HepG2 (cell line): ENCODE data around the gene POC1B. TPM values are rescaled to one million over a fixed set of nuclear protein-coding genes. Genes with fewer than 3 reads are reported as not detected.
A peak's percentile ranks its signal among the peaks of the same experiment; 100 is the strongest.

ENCODE experiments used
- AHDC1 ChIP-seq: sonication (generic); formaldehyde crosslinking; IDR thresholded peaks from 2 replicates; pipeline ENCODE4 v1.5.1; 2020; ENCODE audit warnings: mild to moderate bottlenecking, missing genetic modification reagents, borderline replicate concordance
- HIVEP1 ChIP-seq: sonication (generic); formaldehyde crosslinking; IDR thresholded peaks from 2 replicates; pipeline ENCODE4 v1.4.0; 2020; ENCODE audit warnings: mild to moderate bottlenecking, missing genetic modification reagents
- MAFK ChIP-seq, 2 experiments: IDR thresholded peaks in 1 of 2; conservative IDR thresholded peaks in 1 of 2; 2 replicates each; pipeline ENCODE4 v1.6.1; 2011; ENCODE audit warnings: improper control_type of control experiment in 2 of 2, low read length in 2 of 2
- NR2F6 ChIP-seq, 2 experiments: IDR thresholded peaks; 2 replicates each; pipeline ENCODE4 v1.6.1; 2016; ENCODE audit warnings: antibody characterized with exemption in 1 of 2, mild to moderate bottlenecking in 1 of 2
- NR3C1 ChIP-seq: sonication (generic); formaldehyde crosslinking; IDR thresholded peaks from 2 replicates; pipeline ENCODE4 v1.4.0; 2020; ENCODE audit warnings: missing genetic modification reagents
- RAD21 ChIP-seq: fragments of 450-650 bp; formaldehyde crosslinking; IDR thresholded peaks from 2 replicates; pipeline ENCODE4 v1.5.0; 2020; ENCODE audit warnings: mild to moderate bottlenecking
- RARA ChIP-seq: IDR thresholded peaks from 2 replicates; pipeline ENCODE4 v1.6.1; 2016; ENCODE audit warnings: missing genetic modification reagents, missing compliant biosample characterization
- REPIN1 ChIP-seq: sonication (generic); formaldehyde crosslinking; IDR thresholded peaks from 2 replicates; pipeline ENCODE4 v1.8.0; 2022; ENCODE audit warnings: missing genetic modification reagents, low read depth, mild to moderate bottlenecking, borderline replicate concordance
- RFX1 ChIP-seq: fragments of 450-650 bp; IDR thresholded peaks from 2 replicates; pipeline ENCODE4 v1.6.1; 2017
- SRY ChIP-seq: sonication (generic); formaldehyde crosslinking; IDR thresholded peaks from 2 replicates; pipeline ENCODE4 v1.8.0; 2022; ENCODE audit warnings: mild to moderate bottlenecking, missing genetic modification reagents
- TBL1XR1 ChIP-seq: fragments of 150-350 bp; IDR thresholded peaks from 2 replicates; pipeline ENCODE4 v1.6.1; 2014; ENCODE audit warnings: borderline replicate concordance, low read length; ENCODE audit not compliant: partially characterized antibody
- ZNF720 ChIP-seq: sonication (generic); formaldehyde crosslinking; IDR thresholded peaks from 2 replicates; pipeline ENCODE4 v1.4.0; 2020; ENCODE audit warnings: missing genetic modification reagents
- ZSCAN5A ChIP-seq: sonication (generic); formaldehyde crosslinking; IDR thresholded peaks from 2 replicates; pipeline ENCODE4 v1.8.0; 2022; ENCODE audit warnings: mild to moderate bottlenecking, missing genetic modification reagents, borderline replicate concordance
- polyA plus RNA-seq, 8 experiments: library from polyadenylated mRNA; depleted of rRNA in 3 of 8; stranded (reverse) in 7 of 8; unstranded in 1 of 8; fragments of >200 nt; fragmentation: Illumina TruSeq in 4 of 8; extraction: Trizol in 4 of 8; gene quantifications; 2 replicates each; pipeline versions ENCODE4 v1.2.1 to v1.2.3, GENCODE V29; 2011 to 2016; ENCODE audit warnings: low read depth in 4 of 8, missing spikeins in 1 of 8, mixed read lengths in 1 of 8; ENCODE audit not compliant: insufficient read depth in 1 of 8
- total RNA-seq, 5 experiments: library from RNA; depleted of rRNA; stranded (reverse); fragments of >200 nt; fragmentation: Illumina TruSeq; extraction: Trizol; gene quantifications; 2 replicates each; pipeline ENCODE4 v1.2.3, GENCODE V29; 2016; ENCODE audit warnings: low read depth in 1 of 5
- TF ChIP-seq, protein P1 (sequence below): IDR thresholded peaks from 2 replicates; pipeline ENCODE4 v1.6.1; 2018; ENCODE audit warnings: missing genetic modification reagents, mild to moderate bottlenecking, missing compliant biosample characterization
- TF ChIP-seq, protein P2 (sequence below): sonication (generic); formaldehyde crosslinking; IDR thresholded peaks from 2 replicates; pipeline ENCODE4 v1.4.0; 2020; ENCODE audit warnings: missing genetic modification reagents

POC1B gene
- total and polyA plus RNA-seq, 2 of the 13 experiments (the other 11 are each of a cell fraction or from before 2014, with no cell fraction given): 9.3 to 11.0 TPM

- TF ChIP-seq, protein P1, sequence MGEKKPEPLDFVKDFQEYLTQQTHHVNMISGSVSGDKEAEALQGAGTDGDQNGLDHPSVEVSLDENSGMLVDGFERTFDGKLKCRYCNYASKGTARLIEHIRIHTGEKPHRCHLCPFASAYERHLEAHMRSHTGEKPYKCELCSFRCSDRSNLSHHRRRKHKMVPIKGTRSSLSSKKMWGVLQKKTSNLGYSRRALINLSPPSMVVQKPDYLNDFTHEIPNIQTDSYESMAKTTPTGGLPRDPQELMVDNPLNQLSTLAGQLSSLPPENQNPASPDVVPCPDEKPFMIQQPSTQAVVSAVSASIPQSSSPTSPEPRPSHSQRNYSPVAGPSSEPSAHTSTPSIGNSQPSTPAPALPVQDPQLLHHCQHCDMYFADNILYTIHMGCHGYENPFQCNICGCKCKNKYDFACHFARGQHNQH (CRISPR knock-in tag): peak; percentile 72
- peak; percentile 91 for TF ChIP-seq NR2F6 (IDR thresholded peaks at IDR 0.05)
- TF ChIP-seq NR2F6 (CRISPR knock-in tag; IDR thresholded peaks at IDR 0.05): peak; percentile 92
- no peak for TF ChIP-seq NR3C1 (CRISPR knock-in tag)
- TF ChIP-seq MAFK (conservative IDR thresholded peaks at IDR 0.05 in 1 of 2, IDR thresholded peaks at IDR 0.05 in 1 of 2; ENCODE audit: low read length in 2 of 2): no peak
- no peak for TF ChIP-seq RAD21 (CRISPR knock-in tag)
- TF ChIP-seq RFX1: no peak
- no peak for TF ChIP-seq ZNF720 (CRISPR knock-in tag)
- TF ChIP-seq HIVEP1 (CRISPR knock-in tag): no peak
- TF ChIP-seq SRY (CRISPR knock-in tag): no peak
- TF ChIP-seq, protein P2, sequence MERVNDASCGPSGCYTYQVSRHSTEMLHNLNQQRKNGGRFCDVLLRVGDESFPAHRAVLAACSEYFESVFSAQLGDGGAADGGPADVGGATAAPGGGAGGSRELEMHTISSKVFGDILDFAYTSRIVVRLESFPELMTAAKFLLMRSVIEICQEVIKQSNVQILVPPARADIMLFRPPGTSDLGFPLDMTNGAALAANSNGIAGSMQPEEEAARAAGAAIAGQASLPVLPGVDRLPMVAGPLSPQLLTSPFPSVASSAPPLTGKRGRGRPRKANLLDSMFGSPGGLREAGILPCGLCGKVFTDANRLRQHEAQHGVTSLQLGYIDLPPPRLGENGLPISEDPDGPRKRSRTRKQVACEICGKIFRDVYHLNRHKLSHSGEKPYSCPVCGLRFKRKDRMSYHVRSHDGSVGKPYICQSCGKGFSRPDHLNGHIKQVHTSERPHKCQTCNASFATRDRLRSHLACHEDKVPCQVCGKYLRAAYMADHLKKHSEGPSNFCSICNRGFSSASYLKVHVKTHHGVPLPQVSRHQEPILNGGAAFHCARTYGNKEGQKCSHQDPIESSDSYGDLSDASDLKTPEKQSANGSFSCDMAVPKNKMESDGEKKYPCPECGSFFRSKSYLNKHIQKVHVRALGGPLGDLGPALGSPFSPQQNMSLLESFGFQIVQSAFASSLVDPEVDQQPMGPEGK (CRISPR knock-in tag): peak; percentile 51; the same call in 1 of the 2 replicates
- TF ChIP-seq RARA (CRISPR knock-in tag): peak; percentile 86
- peak; percentile 62; the same call in 1 of the 2 replicates for TF ChIP-seq AHDC1 (CRISPR knock-in tag)
- TF ChIP-seq ZSCAN5A (CRISPR knock-in tag): no peak; the same call in 1 of the 2 replicates
- TF ChIP-seq TBL1XR1: no peak
- 0 out of 2 replicates have a peak, but pooled peaks have one; percentile 31 for TF ChIP-seq REPIN1
Measured at GRCh38 chr12:89391726-89392336, 134.0 kb downstream of the POC1B start (continued).
